Measurements from ENCODE around the gene TSR1.

TSR1 gene

DNA sequence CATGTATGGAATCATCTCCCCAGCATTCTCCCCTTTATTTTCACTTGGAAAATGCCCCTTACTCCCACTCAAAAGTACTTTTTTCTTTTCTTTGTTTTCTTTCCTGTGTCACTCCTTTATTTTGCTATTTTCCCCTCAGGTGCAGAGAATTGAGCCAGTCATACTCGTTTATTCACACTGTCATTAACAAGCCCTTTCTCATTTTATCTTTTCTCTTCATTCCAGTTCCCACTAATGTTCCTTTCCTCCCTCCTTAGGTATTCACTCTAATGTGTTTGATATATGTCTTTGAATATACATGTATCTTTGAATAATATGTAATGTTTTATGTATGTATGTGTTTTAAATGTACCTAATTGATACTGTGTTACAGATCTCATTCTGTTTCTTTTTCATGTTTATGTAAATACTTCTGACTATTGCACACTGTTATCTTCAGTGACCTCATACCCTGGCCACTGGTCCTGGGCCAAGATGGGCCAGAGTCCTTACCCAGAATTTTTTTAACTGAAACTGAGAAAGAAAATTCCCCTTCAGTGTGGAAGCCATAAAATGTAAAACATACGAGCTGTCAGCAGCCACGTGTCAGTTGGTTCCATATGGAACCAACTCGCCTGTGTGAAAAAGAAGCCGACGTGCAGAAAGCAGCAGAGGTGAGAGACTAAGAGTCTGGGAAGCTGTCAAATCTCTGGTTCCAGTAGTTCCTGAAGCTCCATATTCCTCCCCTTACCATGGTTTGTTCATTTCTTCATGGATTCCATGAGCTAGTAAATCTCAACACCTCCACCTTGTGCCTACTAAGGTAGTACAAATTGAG lies 26.7 kb downstream of the TSR1 start:
- H3K4me3 ChIP-seq (ENCODE audit: low read depth, low read length), result no peak overlapping the region
- in situ Hi-C loops (cut with HindIII; ENCODE audit: low sequenced_read_pairs), result no loop called here
- no peak for DNase-seq (ENCODE audit: low read depth)
- TF ChIP-seq, protein P1, sequence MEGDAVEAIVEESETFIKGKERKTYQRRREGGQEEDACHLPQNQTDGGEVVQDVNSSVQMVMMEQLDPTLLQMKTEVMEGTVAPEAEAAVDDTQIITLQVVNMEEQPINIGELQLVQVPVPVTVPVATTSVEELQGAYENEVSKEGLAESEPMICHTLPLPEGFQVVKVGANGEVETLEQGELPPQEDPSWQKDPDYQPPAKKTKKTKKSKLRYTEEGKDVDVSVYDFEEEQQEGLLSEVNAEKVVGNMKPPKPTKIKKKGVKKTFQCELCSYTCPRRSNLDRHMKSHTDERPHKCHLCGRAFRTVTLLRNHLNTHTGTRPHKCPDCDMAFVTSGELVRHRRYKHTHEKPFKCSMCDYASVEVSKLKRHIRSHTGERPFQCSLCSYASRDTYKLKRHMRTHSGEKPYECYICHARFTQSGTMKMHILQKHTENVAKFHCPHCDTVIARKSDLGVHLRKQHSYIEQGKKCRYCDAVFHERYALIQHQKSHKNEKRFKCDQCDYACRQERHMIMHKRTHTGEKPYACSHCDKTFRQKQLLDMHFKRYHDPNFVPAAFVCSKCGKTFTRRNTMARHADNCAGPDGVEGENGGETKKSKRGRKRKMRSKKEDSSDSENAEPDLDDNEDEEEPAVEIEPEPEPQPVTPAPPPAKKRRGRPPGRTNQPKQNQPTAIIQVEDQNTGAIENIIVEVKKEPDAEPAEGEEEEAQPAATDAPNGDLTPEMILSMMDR (IDR thresholded peaks at IDR 0.05; ENCODE audit: low read depth, low read length, missing control alignments), result no peak

GRCh38 chr17:2304931-2305330 lies 31.3 kb downstream of the TSR1 start:
- H3K4me3 ChIP-seq (ENCODE audit: low read depth, low read length), result no peak overlapping the region
- TF ChIP-seq, protein P1 (IDR thresholded peaks at IDR 0.05; ENCODE audit: low read depth, low read length, missing control alignments), result no peak
- in situ Hi-C loops (cut with HindIII; ENCODE audit: low sequenced_read_pairs), result no loop called here
- DNase-seq (ENCODE audit: low read depth), result no peak

GRCh38 chr17:2303204-2304188 lies 32.8 kb downstream of the TSR1 start, which contains the start of the genes SMG6 and SRR:
Gene SMG6, minus strand, starts transcription at chr17:2303785. Its CDS starts 65 bp downstream, at chr17:2303720.
Gene SRR, plus strand, starts transcription at chr17:2303950. Its CDS starts 11,611 bp downstream, at chr17:2315561.
- TF ChIP-seq, protein P1 (IDR thresholded peaks at IDR 0.05; ENCODE audit: low read depth, low read length, missing control alignments), result no peak
- in situ Hi-C loops (cut with HindIII; ENCODE audit: low sequenced_read_pairs), result no loop called here
- DNase-seq (ENCODE audit: low read depth), result peak; percentile 67
- peak within 1 kb of the TSS; percentile 77 for H3K4me3 ChIP-seq (ENCODE audit: low read depth, low read length)

GRCh38 chr17:2302778-2303203 lies 33.5 kb downstream of the TSR1 start:
- peak overlapping the region; percentile 77 for H3K4me3 ChIP-seq (ENCODE audit: low read depth, low read length)
- TF ChIP-seq, protein P1 (IDR thresholded peaks at IDR 0.05; ENCODE audit: low read depth, low read length, missing control alignments), result no peak
- in situ Hi-C loops (cut with HindIII; ENCODE audit: low sequenced_read_pairs), result no loop called here
- DNase-seq (ENCODE audit: low read depth), result no peak

GRCh38 chr17:2299756-2300155 lies 36.5 kb downstream of the TSR1 start:
- TF ChIP-seq, protein P1 (IDR thresholded peaks at IDR 0.05; ENCODE audit: low read depth, low read length, missing control alignments), result no peak

DNA sequence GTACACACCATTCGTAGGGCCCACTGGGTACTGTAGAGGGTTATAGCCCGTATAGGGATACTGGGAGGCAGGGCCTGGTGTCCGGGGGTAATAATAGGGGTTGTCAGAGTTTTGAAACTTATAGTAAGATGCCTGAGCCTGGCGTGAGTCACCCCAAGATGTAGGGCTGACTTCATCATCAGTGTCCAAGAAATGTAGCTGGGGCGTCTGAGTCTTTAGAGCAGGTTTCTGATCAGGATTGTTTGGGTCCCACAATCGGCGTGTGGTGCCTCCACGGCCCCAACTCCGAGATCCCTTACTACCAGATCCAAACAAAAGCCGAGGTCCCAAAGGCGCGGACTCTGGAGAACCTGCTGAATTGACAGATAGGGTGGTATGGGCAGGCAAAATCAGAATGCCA lies 37.1 kb downstream of the TSR1 start:
- no peak overlapping the region for H3K4me3 ChIP-seq (ENCODE audit: low read depth, low read length)
- in situ Hi-C loops (cut with HindIII; ENCODE audit: low sequenced_read_pairs), result no loop called here
- no peak for DNase-seq (ENCODE audit: low read depth)
- TF ChIP-seq, protein P1 (IDR thresholded peaks at IDR 0.05; ENCODE audit: low read depth, low read length, missing control alignments), result no peak

More at GRCh38 chr17:2299756-2300155, 36.5 kb downstream of the TSR1 start:
- no peak for DNase-seq (ENCODE audit: low read depth)
- H3K4me3 ChIP-seq (ENCODE audit: low read depth, low read length), result no peak overlapping the region
- in situ Hi-C loops (cut with HindIII; ENCODE audit: low sequenced_read_pairs), result no loop called here
